IMR-90 (cell line): Measurements from ENCODE around the gene ALDH8A1. TPM values are rescaled to one million over a fixed set of nuclear protein-coding genes. Genes with fewer than 3 reads are reported as not detected.

Experiments used
- ATAC-seq: fragments of 200-7000 bp; cut with Tn5 transposase; 2 replicates; pipeline ENCODE4 v1.9.1; 2020; ENCODE audit warnings: low read depth, mild to moderate bottlenecking, moderate library complexity
- BruUV-seq: library from RNA; stranded (reverse); fragments of 400-500 nt; replicated peaks from 2 replicates; lab custom pipeline; 2021; lab: Mats Ljungman, UMichigan
- CTCF ChIA-PET: fragments of 300-600 bp; formaldehyde crosslinking; extraction: SDS; loops from one replicate; lab custom pipeline; 2021; ENCODE audit warnings: antibody characterized with exemption; lab: Yijun Ruan, JAX
- POLR2A ChIA-PET: fragments of 300-600 bp; sonication (Branson Sonifier 250); formaldehyde crosslinking; loops from one replicate; lab custom pipeline; 2022; ENCODE audit warnings: antibody characterized with exemption; ENCODE audit not compliant: unreplicated experiment; lab: Charles Lee
- DNase-seq: peaks from one replicate; pipeline ENCODE4 v3.0.0; 2013
- H2AFZ ChIP-seq: replicated peaks from 2 replicates; pipeline ENCODE3; 2013; ENCODE audit warnings: low read length, mild to moderate bottlenecking; ENCODE audit not compliant: poor library complexity
- H2AK5ac ChIP-seq: 2 replicates; pipeline ENCODE4 v1.6.1; 2013; ENCODE audit warnings: low read depth, low read length, inconsistent platforms
- H2AK9ac ChIP-seq: replicated peaks from 2 replicates; pipeline ENCODE3; 2013; ENCODE audit warnings: mild to moderate bottlenecking, low read depth, low read length, moderate library complexity; ENCODE audit not compliant: poor library complexity
- H2BK120ac ChIP-seq: 2 replicates; pipeline ENCODE4 v1.6.1; 2013; ENCODE audit warnings: low read depth, low read length, inconsistent platforms
- H2BK15ac ChIP-seq: 3 replicates; pipeline ENCODE4 v1.6.1; 2013; ENCODE audit warnings: low read depth, low read length, inconsistent platforms
- H2BK20ac ChIP-seq: 2 replicates; pipeline ENCODE4 v1.6.1; 2013; ENCODE audit warnings: low read depth, mild to moderate bottlenecking, inconsistent platforms, low read length, moderate library complexity
- H2BK5ac ChIP-seq: 2 replicates; pipeline ENCODE4 v1.6.1; 2013; ENCODE audit warnings: mild to moderate bottlenecking, low read depth, low read length, inconsistent platforms; ENCODE audit not compliant: poor library complexity, severe bottlenecking
- H3K14ac ChIP-seq: replicated peaks from 2 replicates; pipeline ENCODE4 v1.6.1; 2013; ENCODE audit warnings: low read depth, low read length, inconsistent platforms
- H3K18ac ChIP-seq: 2 replicates; pipeline ENCODE4 v1.6.1; 2013; ENCODE audit warnings: low read depth, low read length, control low read depth
- H3K23ac ChIP-seq: 2 replicates; pipeline ENCODE4 v1.6.1; 2013; ENCODE audit warnings: low read depth, low read length, inconsistent platforms
- H3K27ac ChIP-seq: 2 replicates; pipeline ENCODE4 v1.5.1; 2013; ENCODE audit warnings: mild to moderate bottlenecking, control low read depth, low read length; ENCODE audit not compliant: insufficient read depth
- H3K27me3 ChIP-seq: 2 replicates; pipeline ENCODE4 v1.6.1; 2013; ENCODE audit warnings: low read length; ENCODE audit not compliant: control insufficient read depth, insufficient read depth
- H3K36me3 ChIP-seq: 2 replicates; pipeline ENCODE4 v1.6.1; 2013; ENCODE audit warnings: low read length, mixed read lengths; ENCODE audit not compliant: control insufficient read depth, insufficient read depth
- H3K4ac ChIP-seq: 2 replicates; pipeline ENCODE4 v1.6.1; 2013; ENCODE audit warnings: low read depth, low read length, inconsistent platforms
- H3K4me1 ChIP-seq: 2 replicates; pipeline ENCODE4 v1.6.1; 2013; ENCODE audit warnings: low read length, mixed read lengths; ENCODE audit not compliant: control insufficient read depth, insufficient read depth
- H3K4me2 ChIP-seq: 2 replicates; pipeline ENCODE4 v1.6.1; 2013; ENCODE audit warnings: low read depth, mild to moderate bottlenecking, control low read depth, low read length, moderate library complexity
- H3K4me3 ChIP-seq: 2 replicates; pipeline ENCODE4 v1.5.1; 2013; ENCODE audit warnings: low read depth, mild to moderate bottlenecking, control low read depth, low read length, moderate library complexity; ENCODE audit not compliant: insufficient read depth
- H3K56ac ChIP-seq: 2 replicates; pipeline ENCODE4 v1.6.1; 2013; ENCODE audit warnings: low read length, inconsistent platforms; ENCODE audit not compliant: insufficient read depth; ENCODE audit errors: extremely low read depth
- H3K79me1 ChIP-seq, 2 experiments: 2 replicates each; pipeline ENCODE4 v1.6.1; 2013; ENCODE audit warnings: low read length in 2 of 2, inconsistent platforms in 1 of 2, low read depth in 1 of 2
- H3K9ac ChIP-seq: 2 replicates; pipeline ENCODE4 v1.6.1; 2013; ENCODE audit warnings: low read depth, low read length, control low read depth
- H3K9me1 ChIP-seq: 2 replicates; pipeline ENCODE4 v1.6.1; 2013; ENCODE audit warnings: low read length, inconsistent platforms; ENCODE audit not compliant: insufficient read depth
- H3K9me3 ChIP-seq: 2 replicates; pipeline ENCODE4 v1.6.1; 2013; ENCODE audit warnings: low read length; ENCODE audit not compliant: control insufficient read depth, insufficient read depth
- H4K20me1 ChIP-seq: 2 replicates; pipeline ENCODE4 v1.6.1; 2013; ENCODE audit warnings: low read length, inconsistent platforms; ENCODE audit not compliant: insufficient read depth
- H4K5ac ChIP-seq: 2 replicates; pipeline ENCODE4 v1.6.1; 2013; ENCODE audit warnings: mild to moderate bottlenecking, low read depth, low read length, control low read depth
- H4K8ac ChIP-seq, 2 experiments: 2 replicates each; pipeline ENCODE4 v1.6.1; 2013; ENCODE audit warnings: low read depth in 2 of 2, low read length in 2 of 2, control low read depth in 1 of 2, inconsistent platforms in 1 of 2
- H4K91ac ChIP-seq: 2 replicates; pipeline ENCODE4 v1.6.1; 2013; ENCODE audit warnings: low read depth, low read length, inconsistent platforms; ENCODE audit not compliant: insufficient read depth
- BHLHE40 ChIP-seq: fragments of 150-350 bp; IDR thresholded peaks from 2 replicates; pipeline ENCODE4 v1.6.1; 2016; ENCODE audit warnings: mild to moderate bottlenecking, low read depth, low read length
- CEBPB ChIP-seq: IDR thresholded peaks from 2 replicates; pipeline ENCODE4 v1.6.1; 2012; ENCODE audit warnings: low read depth, low read length, improper control_type of control experiment
- CTCF ChIP-seq: conservative IDR thresholded peaks from 2 replicates; pipeline ENCODE4 v1.5.1; 2012; ENCODE audit warnings: mild to moderate bottlenecking, low read depth, low read length, improper control_type of control experiment
- ELK1 ChIP-seq: fragments of 150-350 bp; IDR thresholded peaks from 2 replicates; pipeline ENCODE4 v1.6.1; 2016; ENCODE audit warnings: low read depth, mild to moderate bottlenecking, low read length, moderate library complexity, borderline replicate concordance
- FOS ChIP-seq: fragments of 150-350 bp; IDR thresholded peaks from 2 replicates; pipeline ENCODE4 v1.6.1; 2016; ENCODE audit warnings: low read depth, low read length
- MAFK ChIP-seq: IDR thresholded peaks from 2 replicates; pipeline ENCODE4 v1.6.1; 2012; ENCODE audit warnings: low read depth, low read length, improper control_type of control experiment
- MAZ ChIP-seq: IDR thresholded peaks from 2 replicates; pipeline ENCODE4 v1.6.1; 2012; ENCODE audit warnings: low read depth, mild to moderate bottlenecking, low read length, improper control_type of control experiment, moderate library complexity, borderline replicate concordance
- MXI1 ChIP-seq: IDR thresholded peaks from 2 replicates; pipeline ENCODE4 v1.6.1; 2012; ENCODE audit warnings: low read depth, mild to moderate bottlenecking, low read length, moderate library complexity, borderline replicate concordance
- POLR2A ChIP-seq: IDR thresholded peaks from 2 replicates; pipeline ENCODE4 v1.6.1; 2012; ENCODE audit warnings: mild to moderate bottlenecking, low read depth, low read length
- RAD21 ChIP-seq: IDR thresholded peaks from 2 replicates; pipeline ENCODE4 v1.6.1; 2012; ENCODE audit warnings: low read length, improper control_type of control experiment
- RCOR1 ChIP-seq: IDR thresholded peaks from 2 replicates; pipeline ENCODE4 v1.6.1; 2012; ENCODE audit warnings: mild to moderate bottlenecking, low read length, improper control_type of control experiment; ENCODE audit not compliant: insufficient replicate concordance
- SMC3 ChIP-seq: fragments of 150-350 bp; IDR thresholded peaks from 2 replicates; pipeline ENCODE4 v1.6.1; 2016; ENCODE audit warnings: low read depth, mild to moderate bottlenecking, antibody characterized with exemption, low read length, moderate library complexity
- WGBS, 2 experiments: methylation state at CpG; one replicate each; pipeline versions ENCODE4 v1.1.5 to v1.1.7; 2013; ENCODE audit warnings: missing lambda C conversion rate in 2 of 2; ENCODE audit not compliant: insufficient read length in 1 of 2; ENCODE audit errors: extremely low coverage in 2 of 2; 5-methylcytosine and 5-hydroxymethylcytosine counted together
- dilution Hi-C: fragments of 300-500 bp; cut with HindIII; formaldehyde crosslinking; loops from one replicate; pipeline ENCODE4 v1.14.3; 2018; ENCODE audit warnings: low sequenced_read_pairs; ENCODE audit not compliant: unreplicated experiment
- in situ Hi-C: fragments of 300-500 bp; cut with MboI; formaldehyde crosslinking; loops from 3 replicates; pipeline ENCODE4 v1.14.3; 2019; ENCODE audit warnings: low sequenced_read_pairs, inconsistent platforms, mixed read lengths
- intact Hi-C: fragments of 100-400 bp; cut with micrococcal nuclease; formaldehyde crosslinking; loops from 2 replicates; pipeline ENCODE4 v1.10.0; 2022
- polyA plus RNA-seq, 3 experiments: library from polyadenylated mRNA; depleted of rRNA; stranded (reverse); fragments of >200 nt; gene quantifications; 2 replicates each; pipeline ENCODE4 v1.2.3, GENCODE V29; 2012; ENCODE audit warnings: low replicate concordance in 1 of 3
- total RNA-seq: library from RNA; depleted of rRNA; stranded (reverse); fragments of >200 nt; gene quantifications from 2 replicates; pipeline ENCODE4 v1.2.3, GENCODE V29; 2012

Gene ALDH8A1
- total and polyA plus RNA-seq, 2 of the 4 experiments (the other 2 are of a cell fraction) = under 0.01 to 0.15 TPM

- Histone ChIP-seq H3K79me1 (no peaks in the 10 kb centered on the region), H3K9me1 (no peaks in the 10 kb centered on the region), H3K18ac (no peak overlapping the region), H3K4me3 (no peak overlapping the region), H3K36me3 (no peaks in the 10 kb centered on the region), H4K91ac (no peak overlapping the region), H3K9me3 (no peaks in the 10 kb centered on the region), H4K5ac (no peak overlapping the region), H3K27me3 (no peaks in the 10 kb centered on the region), H3K23ac (no peak overlapping the region), H4K20me1 (no peaks in the 10 kb centered on the region), H2AFZ (no peak overlapping the region), H3K27ac (no peak overlapping the region), H3K9ac (no peak overlapping the region), H2AK9ac (no peak overlapping the region), H3K4me1 (no peaks in the 10 kb centered on the region), H2BK5ac (no peak overlapping the region), H4K8ac (no peak overlapping the region), H3K14ac (no peak overlapping the region), H2BK120ac (no peak overlapping the region), H3K4me2 (no peak overlapping the region), H2BK15ac (no peak overlapping the region), H3K56ac (no peak overlapping the region), H2AK5ac (no peak overlapping the region), H3K4ac (no peak overlapping the region), H2BK20ac (no peak overlapping the region)
- dilution Hi-C loops = no loop called here
- TF ChIP-seq MAFK = no peak
- TF ChIP-seq CEBPB = no peak
- no peak for TF ChIP-seq RAD21
- TF ChIP-seq ELK1 = no peak
- TF ChIP-seq FOS = no peak
- no peak for TF ChIP-seq MAZ
- no peak for TF ChIP-seq MXI1
- no peak for TF ChIP-seq RCOR1
- no peak for TF ChIP-seq CTCF
- no peak for TF ChIP-seq SMC3
- no peak for TF ChIP-seq POLR2A
- TF ChIP-seq BHLHE40 = no peak
- ATAC-seq (no peak), DNase-seq (no peak)
- no TSS peak for BruUV-seq
- CTCF ChIA-PET = no interaction called here
- in situ Hi-C loops = no loop called here
- intact Hi-C loops = no loop called here
- POLR2A ChIA-PET = interaction anchor here (1.6 kb wide), 1 partner anchor 10 kb away, joined by 7 read pairs; no protein-coding TSS in a partner anchor
- WGBS, 2 experiments = 83% methylated on average over 9 of the region's 17 CpGs; no CpG with 5 or more reads in 1 of the 2 experiments
These were observed 31.4 kb downstream of the ALDH8A1 start for GRCh38 chr6:134918418-134918961.
